ENCODE measurements around the gene TTLL12.
"Not testable (repeated sequence)": the region's sequence is repeated elsewhere in the genome, so short reads cannot be mapped to it uniquely, and the experiment has no call there.

Gene TTLL12

DNA sequence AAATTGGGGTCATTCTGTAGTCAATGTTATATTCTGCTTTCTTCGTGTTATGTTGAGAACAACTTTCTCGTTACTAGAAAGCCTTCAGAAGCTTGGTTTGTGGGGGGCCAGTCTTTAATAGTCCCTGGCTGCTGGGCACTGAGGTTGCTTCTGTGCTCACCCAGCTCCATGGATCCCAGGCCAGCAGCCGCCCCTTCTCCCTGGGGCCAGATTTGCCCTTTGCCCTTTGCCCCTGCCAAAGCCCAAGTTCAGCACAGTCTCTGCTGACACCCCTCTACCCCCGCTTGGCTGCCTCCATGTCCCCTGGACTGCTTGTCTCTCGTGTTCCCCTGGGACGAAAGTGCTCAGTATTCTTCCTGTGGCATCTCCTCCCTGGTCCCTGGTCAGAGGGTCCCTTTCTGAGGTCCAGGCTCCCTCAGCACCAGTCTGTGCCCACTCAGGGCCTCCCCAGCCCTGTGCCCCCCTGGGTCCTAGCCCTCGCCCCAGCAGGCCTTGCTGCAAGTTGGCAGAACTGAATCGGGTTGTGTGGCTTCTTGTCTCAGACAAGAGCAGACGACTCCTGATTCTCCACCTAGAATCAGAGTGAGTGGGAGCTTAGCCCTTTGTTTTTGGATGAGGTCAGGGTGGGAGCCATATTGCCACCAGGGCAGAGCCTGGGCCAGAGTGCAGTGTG is 28.9 kb downstream of the TTLL12 start:
- no peak for DNase-seq (ENCODE audit: insufficient read length)
- no peak for TF ChIP-seq TAF1 (IDR thresholded peaks at IDR 0.05; ENCODE audit: borderline replicate concordance, low read depth, low read length)
- TF ChIP-seq POLR2AphosphoS5 (IDR thresholded peaks at IDR 0.05; ENCODE audit: low read depth, low read length), result no peak
- TF ChIP-seq POLR2A (IDR thresholded peaks at IDR 0.05; ENCODE audit: low read depth, low read length), result no peak
- FAIRE-seq, result no peak

DNA sequence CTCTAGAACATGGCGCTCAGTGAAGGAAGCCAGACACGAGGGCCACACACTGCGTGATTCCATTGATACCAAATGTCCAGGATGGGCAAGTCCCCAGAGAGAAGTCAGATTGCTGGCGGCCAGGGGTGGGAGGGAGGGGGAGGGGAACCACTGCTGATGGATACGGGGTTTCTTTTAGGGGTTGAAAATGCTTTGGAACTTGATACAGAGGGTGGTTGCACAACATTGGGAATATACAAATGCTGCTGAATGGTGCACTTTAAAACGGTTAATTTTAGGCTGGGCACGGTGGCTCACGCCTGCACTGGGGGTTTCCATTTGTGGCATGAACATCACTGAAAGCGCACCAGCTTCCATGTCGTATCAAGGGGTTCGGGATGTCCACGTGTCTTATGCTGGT is 30.5 kb downstream of the TTLL12 start:
- TF ChIP-seq POLR2AphosphoS5 (IDR thresholded peaks at IDR 0.05; ENCODE audit: low read depth, low read length) (no peak), POLR2A (IDR thresholded peaks at IDR 0.05; ENCODE audit: low read depth, low read length) (no peak), TAF1 (IDR thresholded peaks at IDR 0.05; ENCODE audit: borderline replicate concordance, low read depth, low read length) (no peak)
- no peak for FAIRE-seq
- no peak for DNase-seq (ENCODE audit: insufficient read length)

DNA sequence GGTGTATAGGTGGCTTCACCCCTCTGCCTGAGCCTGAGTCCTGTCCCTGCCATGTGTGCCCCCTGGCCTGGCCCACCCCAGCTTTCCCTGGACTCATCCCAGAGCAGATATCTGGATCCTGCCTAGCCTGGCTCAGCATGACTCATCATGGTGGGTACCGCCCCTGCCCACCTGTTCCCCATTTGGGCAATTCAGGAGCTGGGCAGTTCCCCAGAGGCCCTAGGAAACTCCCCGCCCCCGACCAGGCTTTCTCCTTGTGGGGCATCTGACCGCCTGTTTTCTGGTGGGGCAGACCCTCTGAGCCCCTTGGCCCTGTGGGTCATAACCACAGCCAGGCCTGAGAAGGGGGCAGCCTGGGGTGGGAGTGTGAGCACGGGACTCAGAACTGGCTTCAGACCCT is 31.1 kb downstream of the TTLL12 start:
- no peak for FAIRE-seq
- TF ChIP-seq POLR2AphosphoS5 (IDR thresholded peaks at IDR 0.05; ENCODE audit: low read depth, low read length) (no peak), TAF1 (IDR thresholded peaks at IDR 0.05; ENCODE audit: borderline replicate concordance, low read depth, low read length) (no peak), POLR2A (IDR thresholded peaks at IDR 0.05; ENCODE audit: low read depth, low read length) (no peak)
- DNase-seq (ENCODE audit: insufficient read length), result no peak

DNA sequence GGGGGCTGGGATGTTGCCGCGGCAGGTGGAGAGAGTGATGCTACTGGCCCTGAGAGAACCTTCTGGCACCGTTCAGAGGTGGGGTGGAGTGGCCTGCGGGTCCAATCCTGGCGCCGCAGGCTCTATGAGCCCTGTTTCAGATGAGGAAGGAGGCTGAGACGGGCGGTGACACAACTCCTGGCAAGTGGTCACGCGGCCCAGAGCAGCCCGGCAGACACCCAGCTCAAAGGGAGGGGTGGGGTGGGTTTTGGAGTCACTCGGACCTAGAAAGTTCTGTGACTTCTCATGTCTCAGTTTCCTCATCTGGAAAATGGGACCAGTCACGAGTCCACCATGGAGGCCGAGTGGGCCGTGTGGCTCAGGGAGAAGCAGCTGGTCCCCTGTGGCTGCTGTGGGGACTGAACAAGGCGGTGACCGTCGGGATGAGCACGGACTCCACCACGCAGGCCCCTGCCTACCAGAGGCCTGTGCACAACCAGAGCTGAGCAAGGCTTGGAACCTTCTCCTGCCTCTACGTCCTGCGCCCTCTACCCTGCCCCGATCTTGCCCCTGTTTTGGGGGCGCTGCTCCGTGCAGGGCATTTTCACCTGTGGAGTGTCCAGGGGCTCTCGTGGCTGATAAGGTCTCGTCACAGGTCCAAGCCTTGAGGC is 31.9 kb downstream of the TTLL12 start:
- TF ChIP-seq POLR2A (IDR thresholded peaks at IDR 0.05; ENCODE audit: low read depth, low read length), result no peak
- TF ChIP-seq TAF1 (IDR thresholded peaks at IDR 0.05; ENCODE audit: borderline replicate concordance, low read depth, low read length), result no peak
- no peak for TF ChIP-seq POLR2AphosphoS5 (IDR thresholded peaks at IDR 0.05; ENCODE audit: low read depth, low read length)
- DNase-seq (ENCODE audit: insufficient read length) (no peak), FAIRE-seq (no peak)

DNA sequence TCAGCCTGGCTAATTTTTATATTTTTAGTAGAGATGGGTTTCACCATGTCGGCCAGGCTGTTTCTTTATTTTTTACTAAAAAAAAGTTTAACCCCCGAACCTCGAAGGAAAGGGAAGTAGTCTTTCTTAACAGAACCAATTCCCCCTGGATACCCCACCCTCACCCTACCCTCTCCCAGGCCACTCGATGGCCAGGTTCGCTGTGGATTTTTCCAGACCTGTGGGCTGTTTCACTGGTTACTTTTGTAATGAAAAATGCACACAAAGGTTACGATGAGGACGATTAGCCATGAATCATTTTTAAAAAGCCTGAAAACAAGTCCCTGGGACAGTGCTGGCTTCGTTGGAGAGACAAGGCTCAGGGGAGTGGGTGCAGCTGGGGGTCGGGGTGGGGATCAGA is 33.0 kb downstream of the TTLL12 start:
- DNase-seq (ENCODE audit: insufficient read length) (no peak), FAIRE-seq (no peak)
- TF ChIP-seq POLR2A (IDR thresholded peaks at IDR 0.05; ENCODE audit: low read depth, low read length), result no peak

DNA sequence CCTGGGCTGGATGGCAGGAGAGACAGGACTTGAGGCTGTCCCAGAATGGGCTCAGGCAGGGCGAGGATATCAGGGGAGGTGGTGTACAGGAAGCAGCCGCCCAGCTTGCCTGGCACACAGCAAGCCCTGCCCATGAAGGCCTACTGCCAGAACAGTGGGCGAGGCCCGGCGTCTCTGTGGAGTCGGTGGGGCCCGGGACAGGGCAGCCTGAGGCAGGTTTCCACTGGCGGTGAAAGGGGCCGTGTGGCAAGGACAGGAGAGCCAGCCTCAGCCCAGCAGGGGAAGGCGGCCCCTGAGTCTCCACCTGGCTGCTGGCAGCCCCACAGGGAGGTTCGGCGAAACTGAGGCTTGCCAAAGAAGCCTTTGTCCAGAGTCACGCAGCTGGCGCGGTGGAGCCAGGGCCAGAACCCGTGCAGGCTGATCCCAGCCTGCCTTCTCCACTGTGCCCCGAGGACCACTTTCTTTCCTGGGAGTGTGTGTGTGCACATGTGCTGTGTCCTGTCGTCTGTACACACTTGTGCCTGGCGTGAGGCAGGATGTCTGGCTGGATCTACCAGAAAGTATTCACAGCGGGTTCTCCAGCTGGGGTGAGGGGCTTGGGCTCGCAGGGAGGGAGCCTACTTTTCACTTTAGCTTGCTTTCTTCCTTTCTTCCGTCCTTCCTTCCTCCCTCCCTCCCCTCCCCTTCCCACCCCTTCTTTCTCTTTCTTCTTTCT is 34.4 kb downstream of the TTLL12 start:
- no peak for TF ChIP-seq POLR2A (IDR thresholded peaks at IDR 0.05; ENCODE audit: low read depth, low read length)
- TF ChIP-seq POLR2AphosphoS5 (IDR thresholded peaks at IDR 0.05; ENCODE audit: low read depth, low read length), result no peak
- FAIRE-seq (peak; percentile 96), DNase-seq (ENCODE audit: insufficient read length) (no peak)

DNA sequence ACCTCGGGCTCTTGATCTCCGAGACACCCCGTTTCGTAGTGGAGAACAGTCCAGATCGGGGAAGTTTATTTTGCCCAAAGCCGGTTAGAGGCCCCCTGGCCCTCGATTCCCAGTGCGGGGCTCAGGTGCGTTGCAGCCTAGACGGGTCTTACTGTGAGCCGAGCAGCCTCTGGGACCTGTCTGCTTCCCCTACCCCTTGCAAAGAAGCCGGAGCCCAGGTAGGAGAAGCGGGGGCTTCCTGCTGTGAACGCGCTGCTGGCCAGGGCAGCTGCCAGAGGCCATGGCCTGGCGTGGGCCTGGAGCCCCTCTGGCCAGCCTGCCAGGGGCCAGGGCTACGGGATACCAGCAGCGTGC is 35.0 kb downstream of the TTLL12 start:
- no peak for FAIRE-seq
- TF ChIP-seq POLR2A (IDR thresholded peaks at IDR 0.05; ENCODE audit: low read depth, low read length), result no peak
- no peak for DNase-seq (ENCODE audit: insufficient read length)

DNA sequence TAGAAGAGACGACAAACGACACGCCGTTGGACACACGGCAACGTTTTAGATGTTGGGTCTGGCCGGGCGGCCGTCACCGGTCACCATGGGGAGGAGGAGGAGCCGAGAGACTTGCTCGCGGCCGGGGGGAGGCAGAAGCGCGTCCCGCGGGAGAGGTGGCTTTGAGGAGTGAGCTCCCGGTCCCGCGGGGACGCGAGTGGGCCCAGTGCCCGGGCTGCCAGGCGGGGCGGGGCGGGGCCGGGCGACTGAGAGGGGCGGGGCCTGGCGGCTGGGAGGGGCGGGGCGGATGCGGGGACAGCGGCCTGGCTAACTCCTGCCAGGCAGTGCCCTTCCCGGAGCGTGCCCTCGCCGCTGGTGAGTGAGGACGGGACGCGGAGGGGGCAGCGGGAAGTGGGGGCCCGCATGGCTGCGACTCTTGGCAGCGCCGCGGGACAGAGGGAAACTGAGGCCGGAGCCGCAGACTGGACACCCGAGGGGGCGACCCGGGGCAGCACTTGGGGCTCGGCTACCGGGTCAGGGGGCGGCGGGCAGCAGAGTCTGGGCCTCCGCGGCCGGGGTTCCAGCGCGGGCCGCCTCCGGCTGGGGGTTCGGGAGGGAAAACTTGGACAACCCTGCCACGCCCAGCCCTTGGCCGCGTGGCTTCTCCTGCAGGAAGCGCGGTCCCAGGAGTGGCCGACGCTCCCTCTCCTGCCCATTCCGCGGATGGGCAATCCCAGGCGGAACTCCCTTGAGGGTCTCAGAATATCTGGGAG is 35.5 kb downstream of the TTLL12 start, which contains the start of gene TSPO:
TSPO (plus strand) TSS at position 309 of the 752 bp plus-strand sequence. CDS start 7,680 bp downstream, outside the sequence.
- peak; percentile 80 for DNase-seq (ENCODE audit: insufficient read length)
- peak; percentile 27 for FAIRE-seq
- TF ChIP-seq POLR2A (IDR thresholded peaks at IDR 0.05; ENCODE audit: low read depth, low read length) (no peak), TAF1 (IDR thresholded peaks at IDR 0.05; ENCODE audit: borderline replicate concordance, low read depth, low read length) (no peak), POLR2AphosphoS5 (IDR thresholded peaks at IDR 0.05; ENCODE audit: low read depth, low read length) (no peak)

DNA sequence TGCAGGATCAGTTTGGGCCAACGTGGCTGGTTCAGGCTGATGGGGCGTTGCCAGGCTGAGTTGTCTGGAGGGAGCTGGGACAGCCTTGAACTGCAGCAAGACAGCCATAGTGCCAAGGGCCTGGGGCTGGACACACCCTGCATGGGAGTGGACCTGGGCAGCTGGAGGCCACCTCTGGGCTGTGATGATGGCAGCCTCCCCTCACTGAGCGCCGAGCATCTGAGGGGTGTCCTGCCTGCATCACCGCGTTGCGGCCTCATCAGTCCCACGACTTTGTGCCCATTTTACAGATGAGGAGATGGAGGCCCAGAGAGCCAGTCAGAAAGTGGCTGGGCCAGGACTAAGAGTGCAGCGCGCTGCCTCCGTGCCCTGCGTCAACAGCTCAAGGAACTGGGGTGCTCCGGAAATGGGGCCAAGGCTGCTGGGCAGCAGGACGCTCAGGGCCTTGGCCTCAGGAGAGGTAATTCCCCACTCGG is 36.2 kb downstream of the TTLL12 start:
- no peak for TF ChIP-seq POLR2A (IDR thresholded peaks at IDR 0.05; ENCODE audit: low read depth, low read length)
- FAIRE-seq (no peak), DNase-seq (ENCODE audit: insufficient read length) (no peak)

DNA sequence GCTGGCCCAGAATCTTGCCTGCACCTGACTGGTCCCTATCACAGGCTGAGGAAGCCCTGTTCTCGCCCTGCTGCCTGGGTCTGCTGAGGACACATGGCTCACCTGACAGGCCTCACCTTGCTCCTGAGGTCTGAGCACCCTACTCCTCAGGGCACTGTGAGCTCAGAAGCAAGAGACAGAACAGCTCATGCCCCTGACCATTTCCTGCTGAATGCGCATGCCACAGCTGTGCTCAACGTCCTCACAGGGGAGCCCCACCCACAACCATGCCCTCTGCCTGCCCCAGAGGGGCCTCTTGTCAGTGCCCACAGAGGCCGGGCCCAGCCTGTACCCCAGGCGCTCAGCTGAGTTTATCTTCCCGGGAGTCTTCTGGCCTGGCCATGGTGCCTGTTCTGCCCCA is 38.4 kb downstream of the TTLL12 start:
- TF ChIP-seq TAF1 (IDR thresholded peaks at IDR 0.05; ENCODE audit: borderline replicate concordance, low read depth, low read length) (no peak), POLR2A (IDR thresholded peaks at IDR 0.05; ENCODE audit: low read depth, low read length) (no peak), POLR2AphosphoS5 (IDR thresholded peaks at IDR 0.05; ENCODE audit: low read depth, low read length) (no peak)
- FAIRE-seq, result no peak
- DNase-seq (ENCODE audit: insufficient read length), result no peak

DNA sequence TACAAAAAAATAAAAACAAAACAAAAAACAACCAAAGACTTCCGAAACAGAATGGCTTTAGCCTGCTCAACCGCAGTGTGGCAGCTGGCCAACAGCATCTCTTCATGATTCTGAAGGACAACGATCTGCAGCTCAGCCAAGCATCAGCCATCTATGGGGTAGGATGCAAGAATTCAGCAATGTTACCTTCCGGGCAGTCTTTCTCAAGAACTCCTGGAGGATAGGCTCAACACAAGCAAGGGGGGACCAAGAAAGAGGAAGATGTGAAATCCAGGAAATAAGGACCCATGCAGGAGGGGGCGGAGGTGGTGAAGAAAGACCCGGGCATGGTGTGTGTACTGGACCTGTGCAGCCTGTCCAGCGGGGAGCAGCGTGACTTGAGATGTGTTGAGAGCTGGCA is 39.1 kb downstream of the TTLL12 start:
- FAIRE-seq (peak; percentile 96), DNase-seq (ENCODE audit: insufficient read length) (no peak)
- no peak for TF ChIP-seq TAF1 (IDR thresholded peaks at IDR 0.05; ENCODE audit: borderline replicate concordance, low read depth, low read length)
- TF ChIP-seq POLR2AphosphoS5 (IDR thresholded peaks at IDR 0.05; ENCODE audit: low read depth, low read length), result no peak
- TF ChIP-seq POLR2A (IDR thresholded peaks at IDR 0.05; ENCODE audit: low read depth, low read length), result no peak

DNA sequence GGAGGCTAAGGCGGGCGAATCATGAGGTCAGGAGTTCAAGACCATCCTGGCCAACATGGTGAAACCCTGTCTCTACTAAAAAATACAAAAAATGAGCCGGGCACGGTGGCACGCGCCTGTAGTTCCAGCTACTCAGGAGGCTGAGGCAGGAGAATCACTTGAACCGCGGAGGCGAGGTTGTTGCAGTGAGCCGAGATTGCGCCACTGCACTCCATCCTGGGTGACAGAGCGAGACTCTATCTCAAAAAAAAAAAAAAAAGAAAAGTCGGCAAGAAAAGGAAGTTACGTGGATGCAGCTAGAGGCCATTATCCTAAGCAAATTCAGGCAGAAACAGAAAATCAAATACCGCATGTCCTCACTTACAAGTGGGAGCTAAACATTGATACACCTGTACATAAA is 40.6 kb downstream of the TTLL12 start:
- not testable (repeated sequence) for DNase-seq (ENCODE audit: insufficient read length); FAIRE-seq

DNA sequence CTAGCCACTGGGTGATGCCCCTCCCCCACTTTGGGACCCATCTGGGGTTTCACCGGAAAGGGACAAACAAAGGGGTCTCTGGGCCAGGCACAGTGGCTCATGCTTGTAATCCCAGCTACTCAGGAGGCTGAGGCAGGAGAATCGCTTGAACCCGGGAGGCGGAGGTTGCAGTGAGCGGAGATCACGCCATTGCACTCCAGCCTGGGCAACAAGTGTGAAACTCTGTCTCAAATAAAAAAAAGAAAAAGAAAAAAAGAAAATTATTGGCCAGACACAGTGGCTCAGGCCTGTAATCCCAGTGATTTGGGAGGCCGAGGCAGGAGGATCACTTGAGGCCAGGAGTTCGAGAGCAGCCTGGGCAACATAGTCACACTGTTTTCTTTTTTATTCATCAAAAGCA is 41.6 kb downstream of the TTLL12 start:
- not testable (repeated sequence) for FAIRE-seq; DNase-seq (ENCODE audit: insufficient read length)

All from GM12892 (cell line).